ENCODE data around the gene TUBB4B.
A peak's percentile ranks its signal among the peaks of the same experiment; 100 is the strongest.

Gene TUBB4B

DNA sequence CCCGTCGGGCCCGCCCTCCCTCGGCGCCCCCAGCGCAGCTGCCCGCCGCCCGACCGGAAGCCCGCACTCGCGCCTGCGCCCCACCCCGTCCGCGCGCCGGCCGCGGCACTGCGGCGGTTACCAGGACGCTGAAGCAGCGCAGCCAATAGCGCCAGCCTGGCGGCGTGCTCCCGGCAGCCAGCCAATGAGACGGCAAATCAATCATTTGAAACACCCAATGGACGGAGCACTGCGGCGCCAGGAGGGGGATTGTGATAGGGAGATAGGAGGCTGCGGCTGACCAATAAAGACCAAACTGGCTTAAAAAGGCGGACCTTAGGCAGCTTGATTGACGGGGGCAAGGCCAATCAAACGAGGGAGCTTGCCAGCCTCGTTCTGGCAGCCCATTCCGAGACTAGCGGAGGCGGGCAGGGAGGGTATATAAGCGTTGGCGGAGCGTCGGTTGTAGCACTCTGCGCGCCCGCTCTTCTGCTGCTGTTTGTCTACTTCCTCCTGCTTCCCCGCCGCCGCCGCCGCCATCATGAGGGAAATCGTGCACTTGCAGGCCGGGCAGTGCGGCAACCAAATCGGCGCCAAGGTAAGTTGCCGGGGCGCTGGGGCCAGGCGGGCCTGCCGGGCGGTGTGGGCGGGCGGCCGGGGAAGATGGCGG lies at the start of gene TUBB4B:
TSS of gene TUBB4B (plus strand) at position 447 of the 649 bp plus-strand sequence. CDS start at position 521, 74 bp downstream.
- peak; percentile 100 for DNase-seq

DNA sequence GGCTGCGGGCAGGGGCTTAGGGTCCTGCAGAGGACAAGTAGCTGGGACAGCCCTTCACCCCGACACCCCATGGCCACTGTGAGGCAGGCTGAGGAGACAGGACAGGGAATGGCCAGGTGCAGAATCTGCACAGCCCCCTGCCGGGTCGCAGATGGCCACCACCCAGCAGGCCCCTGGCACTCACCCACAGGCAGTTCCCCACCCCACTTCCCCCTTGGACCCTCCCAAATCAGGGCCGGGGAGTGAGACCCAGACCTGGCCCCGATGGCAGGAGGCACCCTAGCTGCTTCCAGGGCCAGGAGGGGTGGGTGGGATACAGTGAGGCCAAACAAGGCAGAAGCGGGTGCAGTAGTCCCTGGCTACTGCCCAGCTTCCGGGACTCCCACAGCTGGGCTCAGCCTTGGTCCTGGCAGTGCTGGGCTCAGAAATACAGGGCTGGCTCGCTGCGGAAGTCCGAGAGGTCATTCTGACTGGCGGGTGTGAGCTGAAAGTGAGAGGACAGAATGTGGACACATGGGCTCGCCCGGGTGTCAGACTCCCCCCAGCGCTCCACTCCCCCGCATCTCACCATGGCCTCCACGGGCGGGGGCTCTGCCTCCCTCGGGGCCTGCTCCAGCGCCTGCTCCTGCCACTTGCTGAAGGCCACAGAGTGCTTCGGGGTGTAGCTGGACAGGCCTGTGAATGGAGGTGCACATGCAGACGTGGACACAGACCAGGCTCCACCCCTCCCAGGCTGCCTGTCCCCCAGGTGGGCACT lies 49.2 kb upstream of the TUBB4B start:
- DNase-seq, result no peak

DNA sequence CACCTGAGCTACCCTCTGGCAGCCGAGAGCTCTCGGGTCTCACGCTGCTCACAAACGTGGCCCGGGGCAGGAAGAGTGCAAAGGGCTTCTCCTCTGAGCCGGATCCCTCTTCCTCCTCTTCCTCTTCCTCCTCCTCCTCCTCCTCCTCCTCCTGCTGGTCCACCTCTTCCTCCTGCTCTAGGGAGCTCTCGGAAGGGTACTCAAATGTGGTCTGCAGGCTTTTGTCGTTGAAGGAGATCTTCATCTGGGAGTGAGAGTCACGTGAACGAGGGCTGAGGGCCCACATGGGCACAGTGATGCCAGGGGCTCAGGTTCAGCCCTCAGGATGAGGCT lies 48.7 kb upstream of the TUBB4B start:
- no peak for DNase-seq

DNA sequence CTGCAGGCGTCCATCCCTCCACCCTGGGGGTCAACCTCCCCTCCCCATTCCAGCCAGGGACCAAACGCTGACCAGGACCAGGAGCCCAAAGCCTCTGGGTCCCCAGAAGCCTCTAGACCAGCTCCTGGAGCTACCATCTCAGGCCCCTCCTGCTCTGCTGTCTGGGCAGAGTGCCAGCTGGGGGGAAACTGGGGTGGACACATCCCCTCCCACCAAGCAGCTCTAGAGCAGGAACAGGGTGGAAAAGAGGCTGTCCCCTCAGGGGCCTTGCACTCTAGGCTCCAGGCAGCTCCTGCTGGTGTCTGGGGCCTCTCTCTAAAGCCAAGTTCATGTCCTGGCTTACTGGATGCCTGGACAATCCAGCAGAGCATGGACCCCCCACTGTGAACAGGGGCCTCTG lies 48.2 kb upstream of the TUBB4B start:
- no peak for DNase-seq

DNA sequence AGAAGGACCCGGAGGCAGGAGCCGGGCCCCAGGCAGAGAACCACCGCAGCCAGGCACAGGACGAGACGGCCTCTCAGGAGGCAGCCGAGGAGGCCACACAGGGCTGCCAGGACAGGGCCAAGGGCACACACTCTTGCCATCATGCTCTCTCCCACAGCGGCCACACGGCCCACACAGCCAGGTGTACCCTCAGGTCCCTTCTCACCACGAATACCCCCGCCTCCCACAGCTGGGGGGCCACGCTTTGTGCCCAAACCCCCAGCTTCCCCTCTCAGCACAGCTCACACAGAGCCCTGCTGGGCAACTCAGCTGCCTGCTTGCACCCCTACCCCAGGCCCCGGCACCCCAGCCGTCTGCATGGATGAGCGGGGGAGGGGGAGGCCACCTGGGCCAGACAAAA lies 47.3 kb upstream of the TUBB4B start:
- no peak for DNase-seq

DNA sequence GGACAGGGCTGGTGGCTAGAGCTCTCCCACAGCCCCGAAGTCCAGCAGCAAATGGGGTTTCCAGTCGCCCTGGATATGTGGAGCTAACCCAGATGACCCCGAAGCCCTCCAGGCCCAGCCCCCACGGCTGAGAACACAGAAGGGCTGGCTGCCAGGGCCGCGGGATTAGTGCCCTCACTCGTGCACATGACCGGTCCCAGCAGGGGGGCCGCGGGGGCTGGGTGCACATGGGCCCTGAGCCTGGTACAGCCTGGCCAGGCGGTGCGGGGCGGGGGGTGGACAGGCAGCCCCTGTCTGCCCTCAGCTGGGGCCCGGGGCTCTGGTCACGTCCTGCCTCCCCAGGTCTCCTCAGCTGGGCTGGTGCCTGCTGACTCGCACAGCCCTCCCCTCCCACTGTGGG lies 46.7 kb upstream of the TUBB4B start:
- no peak for DNase-seq

DNA sequence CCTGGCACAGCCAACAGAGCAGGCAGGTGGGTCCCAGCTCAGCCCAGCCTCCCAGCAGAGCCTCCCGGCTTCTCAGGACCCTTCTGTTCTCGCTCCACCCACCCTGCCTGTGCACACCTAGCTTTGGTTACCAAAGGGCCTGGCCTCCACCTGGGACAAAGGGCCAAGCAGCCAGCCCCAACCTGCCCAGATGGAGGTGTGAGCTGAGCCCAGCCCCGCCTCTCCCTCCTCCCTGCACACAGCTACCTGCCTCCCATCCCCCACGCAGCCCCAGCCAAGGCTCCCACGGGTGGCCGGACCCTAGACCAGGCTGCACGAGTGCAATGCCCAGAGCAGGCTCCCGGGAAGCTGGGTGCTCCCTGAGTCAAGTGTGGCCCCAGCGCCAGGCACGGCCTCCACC lies 46.2 kb upstream of the TUBB4B start:
- no peak for DNase-seq

DNA sequence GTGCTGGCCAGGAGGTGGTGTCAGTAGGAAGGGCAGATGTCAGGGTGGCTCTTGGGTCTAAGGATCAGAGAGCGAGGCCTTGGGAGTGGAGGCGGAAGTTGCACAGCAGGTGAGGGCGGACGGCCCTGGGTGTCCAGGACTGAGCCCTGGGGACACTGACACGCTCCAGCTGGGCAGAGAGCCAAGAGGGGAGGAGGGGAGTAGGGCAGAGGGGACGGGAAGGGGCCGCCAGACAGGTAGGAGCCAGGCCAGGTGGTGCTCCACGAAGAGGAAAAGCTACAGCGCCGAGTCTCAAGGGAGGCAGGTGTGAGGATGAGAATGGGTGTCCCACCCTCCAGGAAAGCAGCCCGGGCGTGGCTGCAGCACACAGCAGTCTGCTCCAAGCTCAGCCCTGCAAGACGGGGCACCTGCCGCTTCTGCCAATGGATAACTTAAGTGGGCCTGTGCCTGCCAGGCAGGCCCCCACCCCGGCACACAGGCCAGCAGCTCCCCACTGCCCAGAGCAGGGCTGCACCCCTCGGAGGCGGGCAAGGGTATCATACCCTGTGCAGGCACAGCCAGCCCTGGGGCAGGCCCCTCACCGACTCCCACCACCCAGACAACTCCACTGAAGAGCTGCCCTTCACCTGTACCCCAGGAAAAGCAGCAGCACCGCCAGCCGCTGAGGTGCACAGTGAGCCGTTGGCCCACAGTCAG lies 45.4 kb upstream of the TUBB4B start:
- DNase-seq, result no peak

DNA sequence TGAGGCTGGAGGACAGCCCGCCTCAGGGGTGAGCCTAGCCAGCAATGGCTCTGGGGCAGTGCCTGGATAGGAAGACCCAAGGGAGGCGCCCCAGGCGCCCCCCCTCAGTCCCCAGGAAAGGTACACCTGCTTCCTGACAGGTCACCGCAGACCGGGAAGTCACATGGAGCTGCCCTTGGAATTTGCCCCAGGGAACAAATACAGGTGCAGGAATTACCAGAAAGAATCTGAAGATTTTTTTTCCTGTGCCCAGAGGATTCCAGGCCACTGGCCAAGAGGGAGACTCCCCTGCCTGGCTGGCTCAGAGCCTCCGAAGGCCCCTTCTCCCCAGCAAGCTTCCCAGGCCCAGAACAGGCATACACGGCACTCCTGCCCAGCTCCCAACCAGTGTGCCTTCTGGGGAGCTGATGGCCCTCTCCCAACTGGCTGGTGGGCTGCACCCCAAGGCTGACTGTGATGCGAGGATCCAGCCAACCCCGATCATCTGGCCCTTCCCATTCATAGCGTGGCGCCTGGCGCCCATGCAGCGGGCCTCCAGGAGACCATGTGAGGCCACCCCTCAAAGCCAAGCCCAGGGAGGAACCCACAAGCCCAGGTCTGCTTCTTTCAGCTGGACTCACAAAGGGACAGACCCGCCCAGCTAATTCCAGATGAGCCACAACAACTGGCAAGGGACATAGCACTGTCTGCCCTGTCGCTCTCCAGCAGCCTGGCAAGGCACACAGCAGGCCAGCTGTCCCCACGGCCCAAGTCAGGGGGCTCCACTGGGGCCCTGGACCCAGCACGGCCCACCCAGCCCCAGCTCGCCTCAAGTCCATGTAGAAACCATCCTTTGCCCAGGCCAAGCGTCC lies 42.8 kb upstream of the TUBB4B start:
- no peak for DNase-seq

DNA sequence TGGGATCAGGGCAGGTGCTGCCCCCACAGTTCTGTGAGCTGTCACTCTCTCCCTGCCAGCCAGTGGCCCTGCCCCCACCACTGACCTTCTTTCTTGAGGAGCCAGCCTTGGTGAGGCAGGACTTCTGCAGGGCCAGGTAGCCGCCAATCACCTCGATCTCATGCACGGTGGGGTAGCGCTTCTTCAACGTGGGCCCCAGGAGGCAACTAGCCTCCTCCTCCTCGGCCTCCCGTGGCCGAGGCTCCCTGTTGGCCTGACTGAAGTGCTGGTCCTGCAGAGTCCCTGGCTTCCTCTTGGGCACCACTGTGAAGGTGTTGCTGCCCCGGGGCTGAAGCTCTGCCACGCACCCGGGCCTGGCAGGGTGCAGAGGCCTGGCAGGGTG lies 42.2 kb upstream of the TUBB4B start:
- no peak for DNase-seq

DNA sequence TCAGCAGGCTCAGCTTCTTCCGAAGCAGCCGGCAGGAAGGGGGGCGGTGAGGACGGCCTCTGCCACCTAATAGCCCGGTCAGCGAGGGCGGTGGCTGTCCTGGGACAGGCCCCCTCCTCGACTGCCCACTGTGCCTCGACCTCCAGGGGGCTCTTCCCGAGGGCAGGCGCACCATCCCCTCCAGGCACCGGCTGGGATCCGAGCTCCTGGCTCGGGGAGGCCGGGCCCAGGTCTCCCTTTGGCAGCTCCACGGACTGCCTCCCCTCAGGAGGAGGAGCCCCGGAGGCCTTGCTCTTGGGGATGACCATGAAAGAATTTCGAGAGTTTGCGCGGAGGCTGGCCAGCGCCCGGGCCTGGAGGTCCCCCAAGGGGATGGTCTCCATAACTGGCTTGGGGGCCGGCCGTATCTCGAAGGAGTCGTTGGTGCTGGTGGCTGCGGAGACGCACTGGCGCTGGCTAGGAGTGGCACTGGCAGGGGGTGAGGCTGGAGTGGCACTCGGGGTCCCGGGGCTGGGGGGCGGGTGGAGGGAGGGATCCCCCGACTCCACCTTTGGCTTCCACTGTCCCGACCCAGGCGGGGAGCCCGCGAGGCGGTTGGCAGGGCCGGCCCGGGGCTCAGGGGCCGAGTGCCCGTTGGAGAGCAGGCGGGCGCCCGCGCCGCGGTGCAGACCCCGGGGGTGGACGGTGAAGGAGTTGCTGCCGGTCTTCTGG lies 41.5 kb upstream of the TUBB4B start:
- DNase-seq, result no peak

DNA sequence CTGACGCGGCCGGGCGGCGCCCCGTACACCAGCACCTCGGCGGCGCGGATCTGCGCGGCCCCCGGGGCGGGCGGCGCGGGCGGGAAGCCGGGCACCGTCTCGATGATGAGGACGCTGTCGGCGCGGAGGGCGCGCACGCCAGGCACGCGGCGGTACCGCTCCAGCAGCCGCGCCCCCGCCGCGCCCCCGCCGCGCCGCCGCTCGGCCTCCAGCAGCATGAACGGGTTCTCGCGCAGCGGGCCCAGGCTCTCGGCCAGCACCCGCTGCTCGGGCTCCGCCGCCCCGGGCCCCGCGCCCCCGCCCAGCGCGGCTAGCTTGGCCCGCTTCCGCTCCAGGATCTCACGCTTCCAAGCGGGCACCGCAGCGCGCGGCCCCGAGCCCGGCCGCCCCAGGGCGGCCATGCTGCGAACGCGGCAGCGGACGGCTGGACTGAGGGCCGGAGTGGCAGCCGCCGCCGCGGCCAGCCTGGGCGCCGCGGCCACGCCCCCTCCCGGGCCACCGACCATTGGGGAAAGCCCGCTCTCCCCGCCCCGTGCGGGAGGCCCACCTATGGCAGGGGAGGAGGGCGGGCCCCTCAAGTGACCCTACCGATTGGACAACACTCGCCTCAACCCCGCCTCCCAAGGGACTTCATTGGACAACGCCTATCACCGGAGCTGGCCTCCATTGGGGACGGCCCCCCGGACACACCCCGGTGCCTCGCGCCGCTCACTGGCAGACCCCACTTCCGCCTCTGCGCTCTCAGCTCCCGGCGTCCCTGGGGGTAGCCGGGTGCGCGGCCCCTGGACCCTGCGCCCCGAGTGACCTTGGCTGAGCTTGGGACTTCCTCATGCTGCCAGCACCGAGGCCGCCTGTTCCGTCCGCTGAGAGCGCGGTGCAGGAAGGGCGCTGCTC lies 40.5 kb upstream of the TUBB4B start, which contains the start of gene TPRN:
TSS of gene TPRN (minus strand) at position 431 of the 894 bp plus-strand sequence. CDS start at position 401, 30 bp downstream.
- DNase-seq, result peak; percentile 95

DNA sequence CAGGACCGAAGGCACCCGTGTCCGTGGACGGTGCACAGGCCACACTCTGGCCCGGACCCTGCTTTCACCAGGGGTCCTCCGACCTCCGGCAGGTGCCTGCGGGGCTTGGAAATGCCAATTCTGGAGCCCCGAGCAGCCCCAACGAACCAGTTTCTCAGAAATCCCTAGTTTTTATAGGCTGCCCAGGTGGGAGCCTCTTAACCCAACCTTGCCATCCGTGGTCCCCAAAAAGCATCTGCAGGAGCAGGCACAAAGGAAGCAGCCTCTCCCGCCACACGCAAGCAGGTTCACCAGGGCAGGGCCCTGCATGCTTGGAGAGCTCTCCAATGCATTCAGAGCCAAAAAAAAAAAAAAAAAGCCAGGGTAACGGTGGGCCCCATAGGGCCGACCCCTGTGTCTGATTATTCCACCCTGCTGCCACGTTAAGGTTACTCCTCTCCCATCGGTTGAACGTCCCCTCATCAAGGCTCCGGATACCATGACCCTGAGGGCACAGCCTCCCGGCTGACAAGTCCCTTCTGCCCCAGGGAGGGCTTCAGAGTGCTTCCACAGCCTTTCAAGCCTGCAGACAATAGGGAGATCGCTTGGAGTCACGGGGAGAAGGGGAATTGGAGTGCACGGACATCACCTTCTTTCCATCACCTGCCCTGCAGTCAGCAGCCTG lies 39.8 kb upstream of the TUBB4B start:
- no peak for DNase-seq

DNA sequence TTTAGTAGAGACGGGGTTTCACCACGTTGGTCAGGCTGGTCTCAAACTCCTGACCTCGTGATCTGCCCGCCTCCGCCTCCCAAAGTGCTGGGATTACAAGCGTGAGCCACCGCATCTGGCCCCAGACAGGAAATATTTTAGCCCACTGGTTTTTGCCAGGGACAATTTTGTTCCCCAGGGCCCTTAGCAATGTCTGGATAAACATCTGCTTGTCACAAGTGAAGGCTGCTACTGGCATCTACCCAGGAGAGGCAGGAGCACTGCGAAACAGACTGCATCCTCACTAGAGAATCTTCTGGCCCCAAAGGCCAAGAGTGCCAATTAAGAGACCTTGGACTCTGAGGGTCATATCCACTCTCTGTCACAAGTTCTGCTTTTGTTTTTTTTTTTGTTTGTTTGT lies 38.1 kb upstream of the TUBB4B start:
- no peak for DNase-seq

DNA sequence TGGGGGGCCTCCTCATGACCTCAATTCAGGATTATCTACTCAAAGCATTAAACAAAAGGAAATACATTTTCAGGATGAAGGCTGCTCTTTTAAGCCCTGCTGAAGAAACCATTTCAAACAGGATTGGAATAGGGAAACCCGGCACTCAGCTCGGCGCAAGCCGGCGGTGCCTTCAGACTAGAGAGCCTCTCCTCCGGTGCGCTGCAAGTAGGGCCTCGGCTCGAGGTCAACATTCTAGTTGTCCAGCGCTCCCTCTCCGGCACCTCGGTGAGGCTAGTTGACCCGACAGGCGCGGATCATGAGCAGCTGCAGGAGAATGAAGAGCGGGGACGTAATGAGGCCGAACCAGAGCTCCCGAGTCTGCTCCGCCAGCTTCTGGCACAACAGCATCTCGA lies 36.4 kb upstream of the TUBB4B start:
- no peak for DNase-seq

DNA sequence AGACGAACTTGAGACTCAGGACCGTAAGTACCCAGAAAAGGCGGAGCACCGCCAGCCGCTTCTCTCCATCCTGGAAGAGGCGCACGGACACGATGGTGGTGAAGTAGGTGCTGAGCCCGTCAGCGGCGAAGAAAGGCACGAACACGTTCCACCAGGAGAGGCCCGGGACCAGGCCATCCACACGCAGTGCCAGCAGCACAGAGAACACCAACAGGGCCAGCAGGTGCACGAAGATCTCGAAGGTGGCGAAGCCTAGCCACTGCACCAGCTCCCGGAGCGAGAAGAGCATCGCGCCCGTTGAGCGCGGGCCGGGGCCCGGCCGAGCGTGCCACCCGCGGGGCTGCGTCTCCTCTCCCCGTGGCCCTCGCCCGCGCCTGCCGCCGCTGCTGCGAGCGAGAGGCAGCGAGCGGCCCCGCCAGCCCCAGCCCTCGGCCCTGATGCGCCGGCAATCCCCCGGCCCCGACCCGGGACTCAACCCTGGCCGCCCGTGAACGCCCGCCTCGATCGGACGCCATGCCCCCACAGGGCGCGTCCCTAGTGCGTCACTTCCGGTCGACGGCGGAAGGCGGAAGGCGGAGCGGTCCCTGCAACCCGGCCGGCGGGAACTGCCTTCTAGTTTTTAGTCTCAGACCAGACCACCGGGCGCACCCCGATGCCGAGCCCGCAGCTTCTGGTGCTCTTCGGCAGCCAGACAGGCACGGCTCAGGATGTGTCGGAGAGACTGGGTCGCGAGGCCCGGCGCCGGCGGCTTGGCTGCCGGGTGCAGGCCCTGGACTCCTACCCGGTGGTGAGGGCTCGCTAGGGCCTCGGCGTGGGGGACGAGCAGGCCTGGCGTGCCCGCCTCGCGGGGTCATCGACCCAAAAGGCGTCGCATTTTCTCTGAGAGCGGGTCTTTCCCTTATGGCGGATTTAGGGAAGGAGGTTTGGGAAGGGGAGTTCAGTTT lies 35.7 kb upstream of the TUBB4B start, which contains the start of the genes NDOR1 and TMEM203:
TSS of gene NDOR1 (plus strand) at position 575 of the 944 bp plus-strand sequence. CDS start at position 653, 78 bp downstream.
TSS of gene TMEM203 (minus strand) at position 523 of the 944 bp plus-strand sequence. CDS start at position 289, 234 bp downstream.
- peak; percentile 13 for DNase-seq

DNA sequence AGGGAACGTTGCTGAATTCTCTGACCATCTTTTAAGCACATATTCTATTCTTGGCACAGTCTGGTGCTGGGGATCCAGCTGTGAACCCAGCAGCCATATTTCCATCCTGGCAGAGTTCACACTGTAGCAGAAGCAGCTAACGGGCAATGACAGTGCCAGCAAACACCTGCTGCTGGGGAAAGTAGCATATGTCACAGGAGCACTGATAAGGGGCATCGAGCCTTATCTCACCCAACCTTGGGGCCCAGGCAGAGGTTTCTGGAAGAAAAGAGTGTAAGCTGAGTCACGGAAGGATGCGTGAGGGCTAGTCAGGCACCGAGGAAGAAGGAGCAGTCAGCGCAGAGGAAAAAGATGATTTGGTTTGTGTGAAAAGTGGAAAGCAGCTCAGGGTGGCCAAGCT lies 34.5 kb upstream of the TUBB4B start:
- no peak for DNase-seq

DNA sequence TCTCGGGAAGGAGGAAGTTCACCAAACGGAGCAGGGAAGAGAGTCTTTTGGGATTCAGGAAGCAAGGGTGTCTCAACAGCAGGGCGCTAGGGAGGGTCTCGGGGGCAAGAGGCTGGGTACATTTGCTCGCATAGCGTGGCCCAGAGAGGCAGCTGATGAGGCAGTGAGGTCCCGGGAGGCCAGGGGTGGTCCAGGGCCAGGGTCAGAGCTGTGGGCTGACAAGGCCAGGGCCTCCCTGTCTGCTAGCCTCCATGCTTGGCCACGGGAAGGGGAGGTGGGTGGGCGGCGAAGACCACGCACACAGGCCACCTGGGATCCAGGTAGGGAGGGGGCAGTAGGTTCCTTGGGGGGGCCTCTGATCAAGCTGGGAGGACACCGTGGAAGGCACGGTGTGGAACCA lies 29.6 kb upstream of the TUBB4B start:
- DNase-seq, result no peak

DNA sequence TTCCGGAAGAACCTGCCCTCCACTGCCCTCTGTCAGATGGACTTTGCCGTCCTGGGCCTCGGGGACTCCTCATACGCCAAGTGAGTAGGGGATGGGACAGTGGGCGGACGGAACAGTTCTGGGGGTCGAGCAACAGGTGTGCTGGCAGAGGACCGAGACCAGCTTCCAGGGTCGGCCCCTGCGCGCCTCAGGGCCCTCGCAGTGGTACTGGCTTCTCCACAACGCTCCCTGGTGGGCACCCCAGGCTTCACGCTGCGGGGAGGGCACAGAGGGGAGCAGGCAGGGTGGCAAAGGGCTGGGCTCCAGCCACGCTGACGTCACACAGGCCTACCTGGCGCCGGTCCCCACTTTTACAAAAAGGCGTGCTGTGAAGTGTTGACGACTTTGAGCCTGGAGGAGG lies 28.6 kb upstream of the TUBB4B start:
- DNase-seq, result no peak

Measured in NCI-H524 treated with DMSO at 0.1 percent for 48 hours (cell line).